Activated T-cell treated with anti-CD3 and anti-CD28 coated beads, Interleukin-2, amount 50 U/mL, for 4 hours (primary cell): ENCODE results near the gene CRABP2. TPM values are rescaled to one million over a fixed set of nuclear protein-coding genes. Genes with fewer than 3 reads are reported as not detected.

Source experiments
- ATAC-seq, 2 donors: fragments of 200-7000 bp; cut with Tn5 transposase; one replicate each; pipeline ENCODE4 v1.10.0; 2021
- DNase-seq: peaks from one replicate; pipeline ENCODE4 v3.0.0-alpha.2; 2020
- H3K27me3 Mint-ChIP-seq: one replicate; pipeline ENCODE4 v1.8.0; 2021; ENCODE audit warnings: low read depth, mixed read lengths
- H3K36me3 Mint-ChIP-seq: one replicate; pipeline ENCODE4 v1.8.0; 2022; ENCODE audit warnings: mixed read lengths; ENCODE audit not compliant: insufficient read depth
- H3K4me1 Mint-ChIP-seq: one replicate; pipeline ENCODE4 v1.8.0; 2021; ENCODE audit warnings: low read depth, mixed read lengths
- H3K4me3 Mint-ChIP-seq: one replicate; pipeline ENCODE4 v1.8.0; 2021; ENCODE audit warnings: mild to moderate bottlenecking, moderate library complexity, mixed read lengths
- H3K9me3 Mint-ChIP-seq: one replicate; pipeline ENCODE4 v1.8.0; 2021; ENCODE audit warnings: mixed read lengths
- total RNA-seq, 3 donors: library from RNA; stranded (reverse); gene quantifications; one replicate each; pipeline ENCODE4 v1.2.1, GENCODE V29; 2021

Gene CRABP2
- total RNA-seq, 3 donors from 2014 or later: 1.8 to 2.5 (median 2.4) TPM

GRCh38 chr1:156707417-156708217, 2.2 kb upstream of the CRABP2 start:
- peaks cover 2% of the 10 kb centered on the region for H3K36me3 Mint-ChIP-seq
- peaks cover 25% of the 10 kb centered on the region for H3K4me1 Mint-ChIP-seq
- no peak for ATAC-seq
- H3K9me3 Mint-ChIP-seq: no peaks in the 10 kb centered on the region
- H3K27me3 Mint-ChIP-seq: peaks cover 19% of the 10 kb centered on the region
- H3K4me3 Mint-ChIP-seq: peak overlapping the region; percentile 63
- no peak for DNase-seq

GRCh38 chr1:156706657-156707416, 1.5 kb upstream of the CRABP2 start:
- no peaks in the 10 kb centered on the region for H3K9me3 Mint-ChIP-seq
- H3K4me3 Mint-ChIP-seq: peak overlapping the region; percentile 82
- DNase-seq (no peak), ATAC-seq (peak; percentile 12 to 23)
- H3K4me1 Mint-ChIP-seq: peaks cover 25% of the 10 kb centered on the region
- peaks cover 24% of the 10 kb centered on the region for H3K27me3 Mint-ChIP-seq
- H3K36me3 Mint-ChIP-seq: no peaks in the 10 kb centered on the region

DNA sequence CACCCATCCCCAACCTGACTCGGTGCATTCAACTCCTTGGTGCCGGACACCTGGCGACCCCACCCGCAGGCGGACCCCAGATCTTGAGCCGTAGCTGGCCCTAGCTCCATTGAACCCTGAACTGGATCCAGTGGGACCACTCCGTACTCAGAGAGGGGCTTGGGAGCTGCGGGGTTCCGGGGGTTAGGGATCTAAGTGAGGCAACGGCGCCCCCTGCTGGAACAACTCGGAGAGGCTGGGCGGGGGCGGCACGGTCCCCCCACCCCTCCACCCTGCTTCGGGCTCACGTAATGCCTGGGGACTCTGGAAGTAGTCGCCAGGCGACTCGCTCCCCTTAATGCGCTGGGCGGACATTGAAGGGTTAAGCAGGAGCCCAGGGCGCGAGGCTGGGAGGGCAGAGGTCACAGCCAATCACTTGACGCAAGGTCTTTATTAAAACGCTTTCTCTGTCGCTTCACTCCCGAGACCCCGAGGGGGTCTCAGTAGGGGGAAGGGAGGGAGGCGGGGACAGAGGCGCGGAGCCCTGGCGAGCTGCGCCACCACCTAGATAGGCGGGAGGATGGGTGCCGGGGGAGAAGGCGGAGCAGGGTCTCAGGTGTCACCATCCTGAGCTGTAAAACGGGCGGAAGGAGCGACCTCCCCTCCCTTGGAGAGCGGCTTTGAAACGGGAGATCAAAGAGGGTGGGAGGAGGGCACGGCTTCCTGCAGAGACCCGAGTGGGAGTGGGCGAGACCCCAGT, 704 bp upstream of the CRABP2 start:
- Mint-ChIP-seq H3K4me1 (peaks cover 25% of the 10 kb centered on the region), H3K27me3 (peaks cover 27% of the 10 kb centered on the region), H3K4me3 (peak overlapping the region; percentile 82), H3K36me3 (no peaks in the 10 kb centered on the region), H3K9me3 (no peaks in the 10 kb centered on the region)
- DNase-seq: peak; percentile 73
- peak; percentile 65 for ATAC-seq

- Mint-ChIP-seq H3K9me3 (no peaks in the 10 kb centered on the region), H3K4me1 (peaks cover 25% of the 10 kb centered on the region), H3K27me3 (peaks cover 30% of the 10 kb centered on the region), H3K4me3 (peak overlapping the region; percentile 82), H3K36me3 (no peaks in the 10 kb centered on the region)
- DNase-seq: peak; percentile 30
- ATAC-seq: peak; percentile 31 to 38
These were observed 458 bp downstream of the CRABP2 start for GRCh38 chr1:156704930-156705320.

GRCh38 chr1:156704166-156704711, 1.1 kb downstream of the CRABP2 start:
- Mint-ChIP-seq H3K4me1 (peaks cover 25% of the 10 kb centered on the region), H3K9me3 (no peaks in the 10 kb centered on the region), H3K27me3 (peaks cover 34% of the 10 kb centered on the region), H3K36me3 (no peaks in the 10 kb centered on the region), H3K4me3 (no peak overlapping the region)
- no peak for ATAC-seq
- no peak for DNase-seq

DNA sequence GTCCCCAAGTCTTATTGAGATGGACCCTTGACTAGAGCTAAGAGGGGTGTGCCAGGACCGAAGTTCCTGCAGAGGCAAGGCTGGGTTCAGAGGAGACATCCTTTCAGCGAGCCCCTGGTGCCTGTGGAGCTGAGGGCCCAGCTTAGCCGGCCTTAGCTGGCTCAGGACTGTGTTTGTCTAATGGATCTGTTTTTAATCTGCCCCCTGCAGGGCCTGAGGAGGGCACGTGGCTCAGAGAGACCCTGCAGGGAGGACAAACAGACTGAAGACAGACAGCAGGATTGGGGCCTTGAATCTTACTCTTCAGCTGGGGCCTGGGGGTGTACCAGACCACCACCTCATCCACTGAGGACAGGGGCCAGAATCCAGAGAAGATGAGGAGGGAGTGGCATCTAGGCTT, 1.6 kb downstream of the CRABP2 start:
- H3K4me3 Mint-ChIP-seq: no peak overlapping the region
- no peak for DNase-seq
- H3K9me3 Mint-ChIP-seq: no peaks in the 10 kb centered on the region
- H3K36me3 Mint-ChIP-seq: no peaks in the 10 kb centered on the region
- peaks cover 25% of the 10 kb centered on the region for H3K4me1 Mint-ChIP-seq
- peaks cover 38% of the 10 kb centered on the region for H3K27me3 Mint-ChIP-seq
- ATAC-seq: no peak

DNA sequence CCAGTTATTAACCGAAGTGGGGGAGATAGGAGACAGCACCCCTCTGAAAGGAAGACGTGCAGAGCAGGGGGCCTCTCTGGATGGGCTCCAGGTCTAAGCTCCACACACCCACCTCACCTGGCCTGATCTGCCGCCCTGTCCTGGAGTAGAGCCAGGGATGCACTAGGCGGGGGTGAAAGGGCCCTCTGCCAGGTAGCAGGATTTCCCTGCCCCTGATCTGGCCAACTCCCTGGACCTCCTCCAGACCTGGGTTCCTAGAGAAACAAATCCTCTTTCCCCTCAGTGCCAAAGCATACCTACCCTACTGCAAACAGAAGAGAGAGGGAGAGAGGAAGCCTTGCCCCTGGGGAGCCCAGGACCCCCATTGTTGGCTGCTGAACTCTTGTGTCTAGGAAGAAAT, 2.0 kb downstream of the CRABP2 start:
- H3K27me3 Mint-ChIP-seq: peaks cover 38% of the 10 kb centered on the region
- peaks cover 25% of the 10 kb centered on the region for H3K4me1 Mint-ChIP-seq
- DNase-seq: no peak
- H3K36me3 Mint-ChIP-seq: no peaks in the 10 kb centered on the region
- H3K9me3 Mint-ChIP-seq: no peaks in the 10 kb centered on the region
- no peak overlapping the region for H3K4me3 Mint-ChIP-seq
- no peak for ATAC-seq

DNA sequence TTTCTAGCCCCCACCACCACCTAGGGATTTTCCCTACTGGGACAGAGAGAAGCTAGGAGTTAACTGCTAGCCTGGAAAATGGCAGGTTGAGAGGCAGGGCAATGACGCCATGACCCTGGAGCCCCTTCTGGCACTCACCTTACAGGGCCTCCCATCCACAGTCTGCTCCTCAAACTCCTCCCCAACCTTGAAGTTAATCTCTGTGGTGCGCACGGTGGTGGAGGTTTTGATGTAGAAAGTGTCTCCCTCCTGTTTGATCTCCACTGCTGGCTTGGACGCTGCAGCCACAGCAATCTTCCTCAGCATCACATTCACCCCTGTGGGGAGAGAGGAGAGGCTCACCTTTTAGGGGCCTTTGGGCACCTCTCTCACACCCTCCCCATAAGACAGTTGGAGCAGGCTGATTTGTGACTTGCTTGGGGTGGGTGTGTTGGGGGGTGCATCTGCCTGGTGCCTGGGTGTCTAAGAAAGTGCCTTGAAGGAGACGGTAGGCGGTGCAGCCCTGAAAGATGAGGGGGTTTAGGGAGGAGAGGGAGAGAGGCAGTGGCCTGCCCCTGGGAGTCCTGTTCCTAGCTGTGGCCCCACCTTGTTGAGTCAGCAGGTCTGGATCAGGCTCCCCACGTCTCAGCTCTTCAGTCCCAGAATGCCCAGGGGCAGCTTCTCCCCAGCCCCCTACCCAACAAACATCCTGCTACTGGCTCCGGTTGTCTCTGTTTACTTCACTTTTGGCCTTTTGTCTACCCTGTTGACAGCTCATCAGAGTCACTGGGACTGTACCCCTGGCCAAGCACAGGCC, 4.4 kb downstream of the CRABP2 start:
- ATAC-seq: no peak
- no peak for DNase-seq
- H3K36me3 Mint-ChIP-seq: no peaks in the 10 kb centered on the region

GRCh38 chr1:156698995-156699394, 6.4 kb downstream of the CRABP2 start:
- H3K27me3 Mint-ChIP-seq: peaks cover 45% of the 10 kb centered on the region
- H3K36me3 Mint-ChIP-seq: no peaks in the 10 kb centered on the region
- H3K9me3 Mint-ChIP-seq: no peaks in the 10 kb centered on the region
- H3K4me1 Mint-ChIP-seq: no peaks in the 10 kb centered on the region
- no peak for DNase-seq
- ATAC-seq: no peak
- H3K4me3 Mint-ChIP-seq: no peak overlapping the region

More for the DNA sequence above, 4.4 kb downstream of the CRABP2 start:
- Mint-ChIP-seq H3K4me1 (peaks cover 15% of the 10 kb centered on the region), H3K4me3 (no peak overlapping the region), H3K9me3 (no peaks in the 10 kb centered on the region), H3K27me3 (peaks cover 48% of the 10 kb centered on the region)

GRCh38 chr1:156697481-156697880, 7.9 kb downstream of the CRABP2 start:
- H3K27me3 Mint-ChIP-seq: peaks cover 47% of the 10 kb centered on the region

DNA sequence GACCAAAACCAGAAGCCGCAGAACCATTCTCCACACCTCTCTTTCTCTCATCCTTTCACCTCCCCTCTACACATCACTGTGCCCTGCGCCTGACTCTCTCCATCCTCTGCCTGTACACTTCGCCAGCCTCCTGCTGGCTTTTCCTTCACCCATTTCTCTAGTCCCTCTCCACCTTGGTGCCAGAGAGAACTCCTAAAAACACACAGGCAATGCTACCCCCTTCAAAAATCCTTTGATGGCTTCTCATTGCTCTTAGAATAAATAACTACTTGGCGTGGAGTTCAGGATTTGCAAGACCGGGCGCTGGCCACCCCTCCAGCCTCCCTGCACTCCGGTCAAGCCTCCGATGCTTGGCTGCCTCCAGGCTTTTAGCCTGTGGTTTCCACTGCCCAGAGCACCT, 8.6 kb downstream of the CRABP2 start:
- Mint-ChIP-seq H3K4me3 (no peak overlapping the region), H3K36me3 (no peaks in the 10 kb centered on the region), H3K27me3 (peaks cover 52% of the 10 kb centered on the region), H3K4me1 (peaks cover 12% of the 10 kb centered on the region), H3K9me3 (no peaks in the 10 kb centered on the region)
- DNase-seq: no peak
- no peak for ATAC-seq

More at GRCh38 chr1:156697481-156697880, 7.9 kb downstream of the CRABP2 start:
- Mint-ChIP-seq H3K9me3 (no peaks in the 10 kb centered on the region), H3K36me3 (no peaks in the 10 kb centered on the region), H3K4me1 (peaks cover 5% of the 10 kb centered on the region), H3K4me3 (no peak overlapping the region)
- no peak for DNase-seq
- no peak for ATAC-seq

DNA sequence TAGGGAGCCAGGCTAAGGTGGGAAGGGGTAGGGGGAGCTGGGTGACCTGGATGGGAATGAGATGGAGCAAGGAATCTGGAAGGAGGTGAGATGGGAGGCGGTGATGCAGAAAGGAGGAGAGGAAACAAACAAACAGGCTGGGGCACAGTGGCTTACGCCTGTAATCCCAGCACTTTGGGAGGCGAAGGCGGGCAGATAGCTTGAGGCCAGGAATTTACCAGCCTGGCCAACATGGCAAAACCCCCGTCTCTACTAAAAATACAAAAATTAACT, 10.8 kb downstream of the CRABP2 start:
- ATAC-seq: no peak
- DNase-seq: no peak
- Mint-ChIP-seq H3K36me3 (no peaks in the 10 kb centered on the region), H3K4me3 (no peak overlapping the region), H3K4me1 (peaks cover 17% of the 10 kb centered on the region), H3K9me3 (no peaks in the 10 kb centered on the region), H3K27me3 (peaks cover 59% of the 10 kb centered on the region)

GRCh38 chr1:156693848-156694689, 11.3 kb downstream of the CRABP2 start:
- Mint-ChIP-seq H3K36me3 (no peaks in the 10 kb centered on the region), H3K9me3 (no peaks in the 10 kb centered on the region), H3K4me1 (peaks cover 22% of the 10 kb centered on the region), H3K27me3 (peaks cover 62% of the 10 kb centered on the region), H3K4me3 (no peak overlapping the region)
- DNase-seq (no peak), ATAC-seq (no peak)
